Activated CD8-positive, alpha-beta memory T cell treated with anti-CD3 and anti-CD28 coated beads for 4 hours (primary cell): Measurements from ENCODE around the gene TEX48.

Experiments used
- DNase-seq, 2 donors: peaks; one replicate each; pipeline ENCODE4 v3.0.0-alpha.2; 2020; ENCODE audit warnings: low read depth in 2 of 2

Gene TEX48

GRCh38 chr9:114666851-114667250 is 15.1 kb downstream of the TEX48 start:
- no peak for DNase-seq

- no peak for DNase-seq
Measured at GRCh38 chr9:114666401-114666800, 15.6 kb downstream of the TEX48 start.

- no peak for DNase-seq
Measured at GRCh38 chr9:114664181-114664580, 17.8 kb downstream of the TEX48 start.

- peak; percentile 31 to 44 for DNase-seq
Measured at GRCh38 chr9:114662081-114662989, 19.7 kb downstream of the TEX48 start.

- no peak for DNase-seq
Measured at GRCh38 chr9:114657705-114658104, 24.3 kb downstream of the TEX48 start, which contains the start of gene TEX53. Gene TEX53, minus strand, starts transcription at chr9:114657805. Its CDS starts 31 bp downstream, at chr9:114657774.

GRCh38 chr9:114656301-114656700 is 25.7 kb downstream of the TEX48 start:
- DNase-seq, result no peak

- DNase-seq, result no peak
Measured at GRCh38 chr9:114655689-114656088, 26.3 kb downstream of the TEX48 start.

- peak; percentile 56 to 59 for DNase-seq
Measured at GRCh38 chr9:114653556-114654159, 28.3 kb downstream of the TEX48 start.

GRCh38 chr9:114652776-114653555 is 29.0 kb downstream of the TEX48 start:
- DNase-seq, result no peak

- DNase-seq, result no peak
Measured at GRCh38 chr9:114643896-114644295, 38.1 kb downstream of the TEX48 start.

GRCh38 chr9:114643001-114643400 is 39.0 kb downstream of the TEX48 start:
- DNase-seq, result no peak

- no peak for DNase-seq
Measured at GRCh38 chr9:114641967-114642366, 40.0 kb downstream of the TEX48 start.

- DNase-seq, result no peak
Measured at GRCh38 chr9:114638404-114638803, 43.6 kb downstream of the TEX48 start.

- DNase-seq, result no peak
Measured at GRCh38 chr9:114634387-114634786, 47.6 kb downstream of the TEX48 start.

- no peak for DNase-seq
Measured at GRCh38 chr9:114633438-114634089, 48.4 kb downstream of the TEX48 start.

- DNase-seq, result no peak
Measured at GRCh38 chr9:114631166-114631565, 50.8 kb downstream of the TEX48 start.

- no peak for DNase-seq
Measured at GRCh38 chr9:114629563-114630090, 52.4 kb downstream of the TEX48 start.

- no peak for DNase-seq
Measured at GRCh38 chr9:114627553-114627952, 54.4 kb downstream of the TEX48 start.

GRCh38 chr9:114626415-114627020 is 55.5 kb downstream of the TEX48 start:
- no peak for DNase-seq

- no peak for DNase-seq
Measured at GRCh38 chr9:114624677-114625076, 57.3 kb downstream of the TEX48 start.

- no peak for DNase-seq
Measured at GRCh38 chr9:114621975-114622609, 59.9 kb downstream of the TEX48 start.
